ENCODE data around the gene AHCYL2. TPM values are rescaled to one million over a fixed set of nuclear protein-coding genes. Genes with fewer than 3 reads are reported as not detected.

AHCYL2 gene
- total and polyA plus RNA-seq, 2 donors (not counting 3 experiments of a cell fraction or from before 2014, with no cell fraction given), result 10.8 to 13.5 TPM

- DNase-seq (ENCODE audit: low read depth, low spot score) (no peak), FAIRE-seq (no peak)
- Histone ChIP-seq H3K36me3 (ENCODE audit: control insufficient read depth in 2 of 2, extremely low read depth in 1 of 2, insufficient read depth in 2 of 2, low read length in 2 of 2) (no peaks in the 10 kb centered on the region), H3K9me3 (replicated peaks; ENCODE audit: control insufficient read depth, insufficient read depth, low read length) (no peaks in the 10 kb centered on the region), H3K27me3 (ENCODE audit: control insufficient read depth in 2 of 2, insufficient read depth in 2 of 2, low read length in 2 of 2) (no peaks in the 10 kb centered on the region), H3K4me2 (ENCODE audit: insufficient read depth, low read length) (no peak overlapping the region), H3K4me1 (ENCODE audit: control insufficient read depth, extremely low read depth, insufficient read depth, low read length) (peaks cover 3% of the 10 kb centered on the region), H3K9me1 (replicated peaks; ENCODE audit: control insufficient read depth, extremely low read depth, insufficient read depth, low read length) (no peaks in the 10 kb centered on the region), H2AFZ (ENCODE audit: low read depth, low read length) (no peak overlapping the region), H3K9ac (replicated peaks; ENCODE audit: extremely low read depth, insufficient read depth, low read length) (no peak overlapping the region), H3K79me2 (ENCODE audit: control insufficient read depth, insufficient read depth, low read length) (no peaks in the 10 kb centered on the region), H3K27ac (ENCODE audit: insufficient read depth, low read depth, low read length) (no peak overlapping the region), H3K4me3 (replicated peaks in 1 of 3; ENCODE audit: insufficient read depth in 1 of 3, low read depth in 1 of 3, low read length in 3 of 3) (no peak overlapping the region), H4K20me1 (replicated peaks; ENCODE audit: control insufficient read depth, extremely low read depth, insufficient read depth, low read length) (no peaks in the 10 kb centered on the region)
- intact Hi-C loops (cut with micrococcal nuclease), result no loop called here
- BruUV-seq (replicated peaks), result no TSS peak
- CTCF ChIA-PET, result interaction anchor here (1.7 to 2.5 kb wide), 4 partner anchors 8 to 38 kb away, joined by 4 to 9 read pairs (median 5); partner anchors contain the start of gene STRIP2
- TF ChIP-seq FOS (IDR thresholded peaks at IDR 0.05; ENCODE audit: borderline replicate concordance, insufficient read depth, low read length), result no peak
- no peak for TF ChIP-seq CTCF (IDR thresholded peaks at IDR 0.05; ENCODE audit: extremely low read depth in 1 of 2, insufficient read depth in 1 of 2, low read depth in 1 of 2, low read length in 2 of 2)
- no peak for TF ChIP-seq EZH2 (IDR thresholded peaks at IDR 0.05; ENCODE audit: borderline replicate concordance, low read depth, low read length, severe bottlenecking)
- no peak for TF ChIP-seq MYC (IDR thresholded peaks at IDR 0.05; ENCODE audit: low read depth, low read length)
- TF ChIP-seq JUN (IDR thresholded peaks at IDR 0.05; ENCODE audit: borderline replicate concordance, insufficient read depth, insufficient read length, low read depth), result no peak
- no peak for TF ChIP-seq POLR2AphosphoS5 (IDR thresholded peaks at IDR 0.05; ENCODE audit: insufficient read depth, low read depth, low read length)
- TF ChIP-seq MAX (IDR thresholded peaks at IDR 0.05; ENCODE audit: insufficient read depth, insufficient read length), result no peak
- no peak for TF ChIP-seq POLR2A (IDR thresholded peaks at IDR 0.05; ENCODE audit: low read depth, low read length)
- TF ChIP-seq GATA2 (IDR thresholded peaks at IDR 0.05; ENCODE audit: insufficient read depth, insufficient read length, low read depth, low read length), result no peak
- POLR2A ChIA-PET, result no interaction called here
- dilution Hi-C loops (cut with MboI; ENCODE audit: extremely low pct_ligation_motif_present, low sequenced_read_pairs), result no loop called here
These were observed 170.4 kb downstream of the AHCYL2 start for GRCh38 chr7:129394982-129395914.
